ENCODE data around the gene STARD6. TPM values are rescaled to one million over a fixed set of nuclear protein-coding genes. Genes with fewer than 3 reads are reported as not detected.
A peak's percentile ranks its signal among the peaks of the same experiment; 100 is the strongest.
"Not testable (repeated sequence)": the region's sequence is repeated elsewhere in the genome, so short reads cannot be mapped to it uniquely, and the experiment has no call there.

The STARD6 gene
- 0.09 TPM in 1 of 2 replicates, not detected in the other for total RNA-seq

- peak; percentile 93 for DNase-seq
These were observed at the start of gene STARD6, which contains the start of gene C18orf54 for GRCh38 chr18:54357660-54358494. TSS of gene STARD6 (minus strand) at chr18:54357858. CDS start at chr18:54354573, 3,285 bp downstream. TSS of gene C18orf54 (plus strand) at chr18:54357906. CDS start at chr18:54360573, 2,667 bp downstream.

GRCh38 chr18:54405290-54405689 is 47.6 kb upstream of the STARD6 start:
- DNase-seq, result no peak

- no peak for DNase-seq
These were observed 39.1 kb upstream of the STARD6 start for GRCh38 chr18:54396760-54397159.

DNA sequence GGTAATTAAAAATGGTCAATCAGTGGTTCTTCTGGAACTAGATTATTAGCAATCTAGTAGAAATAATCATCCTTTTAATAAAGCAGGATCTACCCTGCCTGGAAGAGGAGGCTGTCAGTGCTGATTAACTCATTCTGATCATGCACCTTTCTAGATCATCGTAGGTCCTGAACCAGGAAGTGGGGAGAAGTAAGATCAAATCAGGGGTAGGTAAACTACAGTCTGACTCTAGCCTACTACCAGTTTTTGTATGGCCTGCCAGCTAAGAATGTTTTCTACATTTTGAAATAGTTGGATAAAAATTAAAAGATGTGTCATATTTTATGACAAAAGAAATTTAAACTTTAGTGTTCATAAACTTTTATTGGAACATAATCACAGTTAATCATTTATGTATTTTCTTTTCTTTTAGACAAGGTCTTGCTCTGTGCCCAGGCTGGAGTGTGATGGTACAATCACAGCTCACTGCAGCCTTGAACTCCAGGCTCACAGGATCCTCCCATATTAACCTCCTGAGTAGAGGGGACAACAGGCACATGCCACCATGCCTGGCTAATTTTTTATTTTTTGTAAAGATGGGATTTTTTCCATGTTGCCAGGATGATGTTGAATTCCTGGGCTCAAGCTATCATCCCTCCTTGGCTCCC is 36.1 kb upstream of the STARD6 start:
- DNase-seq, result no peak

DNA sequence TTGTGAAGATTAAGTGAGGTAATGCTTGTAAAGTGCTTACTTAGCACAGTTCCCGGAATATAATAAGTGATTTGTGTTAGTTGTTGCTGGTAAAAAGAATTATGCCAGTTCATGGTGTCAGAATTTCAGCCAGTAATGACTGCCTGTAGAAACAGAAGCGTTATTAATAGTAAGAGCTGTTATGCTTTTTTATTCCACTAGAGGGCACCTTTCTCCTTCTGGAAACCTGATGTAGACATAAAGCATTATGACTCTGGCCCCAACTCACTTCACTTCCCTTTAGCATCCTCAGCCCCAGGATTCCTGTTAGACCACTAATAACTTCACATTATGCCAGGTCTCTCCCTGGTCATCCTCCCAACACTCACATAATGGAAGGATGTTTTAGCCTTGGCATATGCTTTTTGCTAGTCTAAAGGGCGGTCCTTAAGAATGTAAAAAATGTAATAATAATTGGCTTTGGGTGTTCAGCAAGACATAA is 34.9 kb upstream of the STARD6 start:
- DNase-seq, result peak; percentile 84

DNA sequence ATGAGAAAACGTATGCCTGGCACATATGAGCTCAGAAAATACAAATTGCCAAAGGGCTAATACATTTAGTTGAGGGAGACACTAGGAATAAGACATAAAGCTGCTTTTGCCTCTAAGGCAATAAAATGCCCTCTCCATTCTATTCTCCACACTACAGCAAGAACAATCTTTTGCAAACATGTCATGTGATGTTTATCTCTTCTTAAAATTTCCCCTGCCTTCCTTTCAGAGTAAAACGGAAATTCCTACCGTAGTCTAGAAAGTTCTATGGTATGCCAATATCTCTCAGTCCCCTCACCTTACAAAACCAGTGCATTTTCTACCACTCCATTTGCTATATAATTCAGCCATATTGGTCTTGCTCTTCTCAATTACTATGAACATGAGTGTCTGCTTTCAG is 33.2 kb upstream of the STARD6 start:
- peak; percentile 3 for DNase-seq

- DNase-seq, result no peak
These were observed 31.5 kb upstream of the STARD6 start for GRCh38 chr18:54389143-54389505.

DNA sequence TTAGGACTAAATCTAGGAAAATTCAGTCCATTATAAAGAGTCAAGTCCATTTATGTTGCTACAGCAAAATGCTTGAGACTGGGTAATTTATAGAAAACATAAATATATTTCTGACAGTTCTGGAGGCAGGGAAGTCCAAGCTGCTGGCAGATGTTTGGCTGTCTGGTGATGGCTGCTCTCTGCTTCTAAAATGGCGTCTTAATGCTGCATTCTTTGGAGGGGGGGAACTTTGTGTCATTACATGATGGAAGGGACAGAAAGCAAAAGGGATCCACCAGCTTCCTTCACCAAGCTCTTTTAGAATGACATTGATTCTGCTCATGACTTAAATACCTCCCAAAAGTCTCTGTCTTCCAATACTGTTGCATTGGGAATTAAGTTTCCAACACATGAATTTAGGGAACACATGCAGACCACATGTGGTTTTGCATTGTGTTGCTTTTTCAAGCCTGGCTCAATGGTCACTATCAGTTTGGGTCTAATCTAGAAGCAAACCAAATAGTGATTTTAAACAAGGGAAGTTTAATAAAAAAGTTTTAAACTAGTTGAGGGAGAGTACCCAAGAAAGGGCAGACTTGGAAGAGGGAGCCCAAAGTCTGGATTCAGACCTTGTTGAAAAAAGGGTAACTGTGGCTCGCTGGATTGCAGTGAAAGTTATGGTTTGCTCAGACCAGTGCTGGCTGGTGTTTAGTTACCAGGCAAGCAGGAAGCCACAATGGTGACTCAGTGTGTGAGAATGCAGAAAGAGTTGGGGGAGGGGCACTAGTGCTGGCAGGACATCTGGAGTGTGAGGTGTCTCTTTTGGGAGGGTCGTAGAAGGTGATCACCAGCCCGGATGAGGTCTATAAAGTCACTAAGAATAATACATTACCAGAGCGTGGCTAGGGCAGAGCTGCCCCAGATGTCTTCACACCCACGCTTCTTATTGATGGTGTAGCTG is 30.8 kb upstream of the STARD6 start:
- peak; percentile 93 for DNase-seq

DNA sequence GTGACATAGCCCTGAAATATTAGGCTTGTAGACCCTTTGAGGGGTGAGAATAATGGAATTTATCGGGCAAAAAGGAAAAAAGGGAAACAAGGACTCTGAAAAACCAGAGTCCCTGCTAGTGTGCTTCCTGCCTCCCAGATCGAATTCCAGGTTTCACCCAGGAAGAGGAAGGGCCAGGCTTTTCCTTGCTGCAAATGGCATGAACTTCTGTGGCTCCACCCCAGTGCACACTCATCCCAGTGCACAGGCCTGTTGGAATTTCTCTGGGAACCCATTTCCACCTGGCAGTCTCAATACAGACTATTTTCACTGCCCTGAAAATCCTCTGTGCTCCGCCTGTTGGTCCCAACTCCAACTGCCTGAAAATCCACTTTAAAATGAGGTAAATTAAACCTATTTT is 30.0 kb upstream of the STARD6 start:
- DNase-seq, result no peak

GRCh38 chr18:54386800-54387495 is 29.3 kb upstream of the STARD6 start:
- DNase-seq, result not testable (repeated sequence)

DNA sequence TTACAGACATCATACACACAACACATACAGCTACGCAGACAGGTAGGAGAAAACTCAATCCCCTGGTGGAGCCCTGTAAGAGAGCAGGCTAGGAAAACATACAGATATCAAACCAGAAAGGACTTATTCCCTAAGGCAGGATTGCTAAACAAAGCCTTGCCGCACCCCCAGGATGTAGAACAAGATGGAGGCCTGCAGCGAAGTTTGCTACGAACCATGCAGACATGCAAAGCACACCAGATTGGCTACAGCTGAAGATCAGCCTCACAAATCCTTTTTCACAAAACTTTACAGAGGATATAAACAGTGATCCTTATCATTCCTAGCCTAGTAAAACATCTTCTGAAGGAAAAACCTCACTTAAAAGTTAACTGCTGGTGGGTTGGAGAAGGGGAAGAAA is 28.4 kb upstream of the STARD6 start:
- no peak for DNase-seq

GRCh38 chr18:54382733-54383252 is 25.1 kb upstream of the STARD6 start:
- DNase-seq, result no peak

- DNase-seq, result no peak
These were observed 24.4 kb upstream of the STARD6 start for GRCh38 chr18:54382076-54382475.

GRCh38 chr18:54381640-54382039 is 24.0 kb upstream of the STARD6 start:
- DNase-seq, result no peak

DNA sequence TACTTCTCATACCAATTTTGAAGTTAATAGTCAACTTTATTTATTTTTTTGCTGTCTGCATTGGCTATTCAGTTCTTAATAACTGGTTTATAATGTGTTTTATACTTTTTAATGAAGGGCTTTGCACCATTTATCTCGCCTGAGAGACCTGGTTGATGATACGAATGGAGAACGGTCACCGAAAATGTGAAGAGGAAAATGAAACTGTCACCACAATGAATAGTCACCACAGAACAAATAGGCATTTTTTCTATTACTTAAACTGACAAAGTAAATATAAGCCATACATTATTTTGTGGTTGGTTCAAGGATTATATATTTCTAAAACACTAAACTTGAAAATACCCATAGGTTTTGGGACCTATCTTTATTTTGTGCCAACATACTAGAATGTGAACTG is 20.4 kb upstream of the STARD6 start:
- no peak for DNase-seq

- no peak for DNase-seq
These were observed 2.7 kb upstream of the STARD6 start for GRCh38 chr18:54360406-54360805.

DNA sequence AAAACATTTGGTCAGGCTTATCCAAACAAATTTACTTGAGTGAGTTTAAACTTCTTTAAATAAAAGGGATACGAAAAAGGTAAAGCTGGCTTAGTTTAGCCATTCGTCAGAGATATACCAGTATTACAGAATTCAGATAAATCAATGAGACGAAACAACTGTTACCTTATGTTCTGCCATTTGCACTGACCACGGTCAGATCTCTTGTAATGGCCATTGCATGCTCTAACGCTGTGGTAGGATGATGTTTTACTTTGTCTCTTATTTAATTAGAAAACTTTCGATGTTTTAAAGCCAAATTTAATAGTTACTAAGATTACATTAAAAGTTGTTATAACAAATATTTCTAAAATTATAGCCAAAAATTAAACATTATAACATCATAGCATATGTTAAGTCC is 1.6 kb upstream of the STARD6 start:
- peak; percentile 19 for DNase-seq

- DNase-seq, result peak; percentile 47
These were observed 910 bp upstream of the STARD6 start for GRCh38 chr18:54358495-54359040.

GRCh38 chr18:54357082-54357659 is 487 bp downstream of the STARD6 start:
- peak; percentile 2 for DNase-seq

GRCh38 chr18:54351186-54351585 is 6.5 kb downstream of the STARD6 start:
- DNase-seq, result no peak

- no peak for DNase-seq
These were observed 19.4 kb downstream of the STARD6 start for GRCh38 chr18:54338230-54338629.
